ENCODE measurements around the gene MYDGF.

DNA sequence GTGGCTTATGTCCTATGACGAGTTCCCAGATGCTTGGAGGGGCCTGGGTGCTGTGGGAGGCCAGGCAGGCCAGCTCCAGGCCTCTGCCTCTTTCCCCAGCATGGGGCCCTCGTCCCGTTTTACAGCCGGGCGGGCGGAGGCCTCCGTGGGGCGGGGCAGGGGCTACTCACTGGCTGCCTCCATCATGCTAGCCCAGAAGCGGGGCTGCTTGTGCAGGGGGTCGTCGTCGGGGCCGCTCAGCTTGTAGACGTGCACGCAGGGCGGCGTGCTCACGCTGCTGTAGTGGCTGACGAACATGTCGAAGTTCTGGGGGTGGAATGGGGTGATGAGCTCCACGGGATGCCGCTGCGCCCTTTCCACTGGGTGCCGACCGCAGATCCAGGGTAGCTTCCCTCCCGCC lies 18.4 kb upstream of the MYDGF start:
- TF ChIP-seq, protein P1, sequence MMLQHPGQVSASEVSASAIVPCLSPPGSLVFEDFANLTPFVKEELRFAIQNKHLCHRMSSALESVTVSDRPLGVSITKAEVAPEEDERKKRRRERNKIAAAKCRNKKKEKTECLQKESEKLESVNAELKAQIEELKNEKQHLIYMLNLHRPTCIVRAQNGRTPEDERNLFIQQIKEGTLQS (CRISPR knock-in tag; conservative IDR thresholded peaks at IDR 0.05): no peak
- no peak for TF ChIP-seq ETV6 (CRISPR knock-in tag; IDR thresholded peaks at IDR 0.05)
- TF ChIP-seq, protein P2, sequence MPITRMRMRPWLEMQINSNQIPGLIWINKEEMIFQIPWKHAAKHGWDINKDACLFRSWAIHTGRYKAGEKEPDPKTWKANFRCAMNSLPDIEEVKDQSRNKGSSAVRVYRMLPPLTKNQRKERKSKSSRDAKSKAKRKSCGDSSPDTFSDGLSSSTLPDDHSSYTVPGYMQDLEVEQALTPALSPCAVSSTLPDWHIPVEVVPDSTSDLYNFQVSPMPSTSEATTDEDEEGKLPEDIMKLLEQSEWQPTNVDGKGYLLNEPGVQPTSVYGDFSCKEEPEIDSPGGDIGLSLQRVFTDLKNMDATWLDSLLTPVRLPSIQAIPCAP (CRISPR knock-in tag; IDR thresholded peaks at IDR 0.05): no peak
- TF ChIP-seq, protein P3, sequence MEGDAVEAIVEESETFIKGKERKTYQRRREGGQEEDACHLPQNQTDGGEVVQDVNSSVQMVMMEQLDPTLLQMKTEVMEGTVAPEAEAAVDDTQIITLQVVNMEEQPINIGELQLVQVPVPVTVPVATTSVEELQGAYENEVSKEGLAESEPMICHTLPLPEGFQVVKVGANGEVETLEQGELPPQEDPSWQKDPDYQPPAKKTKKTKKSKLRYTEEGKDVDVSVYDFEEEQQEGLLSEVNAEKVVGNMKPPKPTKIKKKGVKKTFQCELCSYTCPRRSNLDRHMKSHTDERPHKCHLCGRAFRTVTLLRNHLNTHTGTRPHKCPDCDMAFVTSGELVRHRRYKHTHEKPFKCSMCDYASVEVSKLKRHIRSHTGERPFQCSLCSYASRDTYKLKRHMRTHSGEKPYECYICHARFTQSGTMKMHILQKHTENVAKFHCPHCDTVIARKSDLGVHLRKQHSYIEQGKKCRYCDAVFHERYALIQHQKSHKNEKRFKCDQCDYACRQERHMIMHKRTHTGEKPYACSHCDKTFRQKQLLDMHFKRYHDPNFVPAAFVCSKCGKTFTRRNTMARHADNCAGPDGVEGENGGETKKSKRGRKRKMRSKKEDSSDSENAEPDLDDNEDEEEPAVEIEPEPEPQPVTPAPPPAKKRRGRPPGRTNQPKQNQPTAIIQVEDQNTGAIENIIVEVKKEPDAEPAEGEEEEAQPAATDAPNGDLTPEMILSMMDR (IDR thresholded peaks at IDR 0.05): no peak
- TF ChIP-seq JUN (CRISPR knock-in tag; IDR thresholded peaks at IDR 0.05): no peak
- TF ChIP-seq, protein P4, sequence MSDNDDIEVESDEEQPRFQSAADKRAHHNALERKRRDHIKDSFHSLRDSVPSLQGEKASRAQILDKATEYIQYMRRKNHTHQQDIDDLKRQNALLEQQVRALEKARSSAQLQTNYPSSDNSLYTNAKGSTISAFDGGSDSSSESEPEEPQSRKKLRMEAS (CRISPR knock-in tag; IDR thresholded peaks at IDR 0.05): no peak
- TF ChIP-seq NFYB (CRISPR knock-in tag; conservative IDR thresholded peaks at IDR 0.05; ENCODE audit: low read depth): no peak
- TF ChIP-seq ZNF416 (CRISPR knock-in tag; IDR thresholded peaks at IDR 0.05): no peak
- TF ChIP-seq SP1 (CRISPR knock-in tag; conservative IDR thresholded peaks at IDR 0.05): no peak
- TF ChIP-seq GTF2I (CRISPR knock-in tag; conservative IDR thresholded peaks at IDR 0.05): no peak
- TF ChIP-seq, protein P5, sequence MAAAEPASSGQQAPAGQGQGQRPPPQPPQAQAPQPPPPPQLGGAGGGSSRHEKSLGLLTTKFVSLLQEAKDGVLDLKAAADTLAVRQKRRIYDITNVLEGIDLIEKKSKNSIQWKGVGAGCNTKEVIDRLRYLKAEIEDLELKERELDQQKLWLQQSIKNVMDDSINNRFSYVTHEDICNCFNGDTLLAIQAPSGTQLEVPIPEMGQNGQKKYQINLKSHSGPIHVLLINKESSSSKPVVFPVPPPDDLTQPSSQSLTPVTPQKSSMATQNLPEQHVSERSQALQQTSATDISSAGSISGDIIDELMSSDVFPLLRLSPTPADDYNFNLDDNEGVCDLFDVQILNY (CRISPR knock-in tag; IDR thresholded peaks at IDR 0.05): no peak
- TF ChIP-seq ZNF317 (CRISPR knock-in tag; IDR thresholded peaks at IDR 0.05; ENCODE audit: borderline replicate concordance, low read depth): no peak
- no peak for TF ChIP-seq ATF1 (CRISPR knock-in tag; IDR thresholded peaks at IDR 0.05)
- no peak for TF ChIP-seq ZNF138 (CRISPR knock-in tag; conservative IDR thresholded peaks at IDR 0.05)

Measured in WTC11 (cell line).